SU-DHL-6 (cell line): ENCODE measurements around the gene GAREM1.

Experiments used
- H2AFZ ChIP-seq: fragments of 200-600 bp; sonication (generic); 2 replicates; pipeline ENCODE4 v1.6.1; 2014; ENCODE audit warnings: low read depth, mild to moderate bottlenecking, moderate library complexity, mixed read lengths, antibody characterized with exemption, low read length; ENCODE audit not compliant: severe bottlenecking
- H3F3A ChIP-seq: fragments of 200-600 bp; shearing (Covaris generic); 2 replicates; pipeline ENCODE4 v1.6.0; 2016; ENCODE audit warnings: antibody characterized with exemption, mild to moderate bottlenecking; ENCODE audit not compliant: insufficient read depth
- H3K27ac ChIP-seq: fragments of 200-600 bp; sonication (generic); 2 replicates; pipeline ENCODE4 v1.5.1; 2016; ENCODE audit warnings: low read depth, mild to moderate bottlenecking, low read length, moderate library complexity, mixed read lengths
- H3K27me3 ChIP-seq: fragments of 200-600 bp; sonication (generic), shearing (Covaris generic); 2 replicates; pipeline ENCODE4 v1.6.0; 2014; ENCODE audit warnings: mild to moderate bottlenecking, low read length
- H3K36me3 ChIP-seq: fragments of 200-600 bp; sonication (generic); 2 replicates; pipeline ENCODE4 v1.6.1; 2014; ENCODE audit warnings: mild to moderate bottlenecking, low read length, mixed read lengths
- H3K4me2 ChIP-seq: fragments of 300-600, 200-600 bp; shearing (Covaris generic), sonication (generic); 2 replicates; pipeline ENCODE4 v1.6.0; 2014; ENCODE audit warnings: low read length, low read depth, mild to moderate bottlenecking; ENCODE audit not compliant: poor library complexity, severe bottlenecking
- H3K4me3 ChIP-seq: fragments of 200-600 bp; sonication (generic); 2 replicates; pipeline ENCODE4 v1.5.1; 2014; ENCODE audit warnings: antibody characterized with exemption, low read length, mild to moderate bottlenecking, mixed read lengths; ENCODE audit not compliant: insufficient read depth, poor library complexity, severe bottlenecking
- H3K79me2 ChIP-seq: fragments of 200-600 bp; sonication (generic); 2 replicates; pipeline ENCODE4 v1.6.1; 2014; ENCODE audit warnings: mild to moderate bottlenecking, low read length, moderate library complexity; ENCODE audit not compliant: insufficient read depth
- H3K9ac ChIP-seq: fragments of 200-600 bp; sonication (generic); 2 replicates; pipeline ENCODE4 v1.7.0; 2014; ENCODE audit warnings: mild to moderate bottlenecking, low read length
- H3K9me2 ChIP-seq: fragments of 200-600 bp; sonication (generic); replicated peaks from 2 replicates; pipeline ENCODE4 v1.6.1; 2014; ENCODE audit warnings: low read length; ENCODE audit not compliant: insufficient read depth
- H3K9me3 ChIP-seq: fragments of 200-600 bp; sonication (generic); 2 replicates; pipeline ENCODE4 v1.6.1; 2014; ENCODE audit warnings: low read length, mixed read lengths; ENCODE audit not compliant: insufficient read depth
- H4K20me1 ChIP-seq: fragments of 200-600 bp; sonication (generic); 2 replicates; pipeline ENCODE4 v1.6.1; 2014; ENCODE audit warnings: low read depth, mild to moderate bottlenecking, antibody characterized with exemption, low read length, moderate library complexity, mixed read lengths
- EZH2phosphoT487 ChIP-seq: fragments of 200-600 bp; sonication (generic), shearing (Covaris generic); conservative IDR thresholded peaks from 2 replicates; pipeline ENCODE4 v1.6.1; 2018; ENCODE audit warnings: mild to moderate bottlenecking, antibody characterized with exemption, low read length, moderate library complexity, mixed read lengths
- TF ChIP-seq, protein P1 (sequence below): fragments of 200-600 bp; sonication (generic); IDR thresholded peaks from one replicate; pipeline ENCODE4 v1.5.1; 2017; ENCODE audit warnings: antibody characterized with exemption, mild to moderate bottlenecking, low read length, moderate library complexity; ENCODE audit not compliant: insufficient read depth, poor library complexity, severe bottlenecking

The GAREM1 gene

GRCh38 chr18:32284284-32284683, 186.4 kb downstream of the GAREM1 start:
- Histone ChIP-seq H3K36me3 (no peaks in the 10 kb centered on the region), H3K27me3 (no peaks in the 10 kb centered on the region), H3K4me3 (no peak overlapping the region), H3K79me2 (no peaks in the 10 kb centered on the region), H3K9me3 (no peaks in the 10 kb centered on the region), H3F3A (no peaks in the 10 kb centered on the region), H3K27ac (no peak overlapping the region), H3K4me2 (no peak overlapping the region), H2AFZ (no peak overlapping the region), H3K9me2 (no peaks in the 10 kb centered on the region), H4K20me1 (no peaks in the 10 kb centered on the region), H3K9ac (no peak overlapping the region)
- TF ChIP-seq EZH2phosphoT487 = no peak
- TF ChIP-seq, protein P1, sequence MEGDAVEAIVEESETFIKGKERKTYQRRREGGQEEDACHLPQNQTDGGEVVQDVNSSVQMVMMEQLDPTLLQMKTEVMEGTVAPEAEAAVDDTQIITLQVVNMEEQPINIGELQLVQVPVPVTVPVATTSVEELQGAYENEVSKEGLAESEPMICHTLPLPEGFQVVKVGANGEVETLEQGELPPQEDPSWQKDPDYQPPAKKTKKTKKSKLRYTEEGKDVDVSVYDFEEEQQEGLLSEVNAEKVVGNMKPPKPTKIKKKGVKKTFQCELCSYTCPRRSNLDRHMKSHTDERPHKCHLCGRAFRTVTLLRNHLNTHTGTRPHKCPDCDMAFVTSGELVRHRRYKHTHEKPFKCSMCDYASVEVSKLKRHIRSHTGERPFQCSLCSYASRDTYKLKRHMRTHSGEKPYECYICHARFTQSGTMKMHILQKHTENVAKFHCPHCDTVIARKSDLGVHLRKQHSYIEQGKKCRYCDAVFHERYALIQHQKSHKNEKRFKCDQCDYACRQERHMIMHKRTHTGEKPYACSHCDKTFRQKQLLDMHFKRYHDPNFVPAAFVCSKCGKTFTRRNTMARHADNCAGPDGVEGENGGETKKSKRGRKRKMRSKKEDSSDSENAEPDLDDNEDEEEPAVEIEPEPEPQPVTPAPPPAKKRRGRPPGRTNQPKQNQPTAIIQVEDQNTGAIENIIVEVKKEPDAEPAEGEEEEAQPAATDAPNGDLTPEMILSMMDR = no peak

DNA sequence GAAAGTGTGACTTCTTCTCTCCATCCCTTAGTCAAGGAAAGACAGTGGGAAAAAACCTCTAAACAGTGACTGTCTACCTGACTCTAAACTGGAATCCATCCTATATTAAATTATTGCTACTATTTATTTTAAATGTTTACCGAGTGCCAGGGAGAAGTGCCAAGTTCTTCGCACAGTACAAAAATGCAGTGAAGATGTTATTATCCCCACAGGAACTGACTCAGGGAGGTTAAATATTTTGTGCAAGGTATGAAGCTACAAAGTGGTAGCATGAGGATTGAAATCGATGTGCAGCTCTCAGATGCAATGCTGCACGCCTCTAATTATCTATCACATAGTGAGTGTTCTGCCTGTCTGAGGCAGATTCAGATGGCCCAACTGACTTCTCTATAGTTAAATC, 189.8 kb downstream of the GAREM1 start:
- no peaks in the 10 kb centered on the region for H3K9me2 ChIP-seq
- no peaks in the 10 kb centered on the region for H3F3A ChIP-seq
- TF ChIP-seq, protein P1 = no peak
- no peak for TF ChIP-seq EZH2phosphoT487
- H3K4me3 ChIP-seq = no peak overlapping the region
- H3K9me3 ChIP-seq = no peaks in the 10 kb centered on the region
- no peaks in the 10 kb centered on the region for H3K79me2 ChIP-seq
- H3K27me3 ChIP-seq = no peaks in the 10 kb centered on the region
- H3K36me3 ChIP-seq = no peaks in the 10 kb centered on the region
- H3K4me2 ChIP-seq = no peak overlapping the region
- no peak overlapping the region for H3K27ac ChIP-seq
- H2AFZ ChIP-seq = no peak overlapping the region
- no peak overlapping the region for H3K9ac ChIP-seq
- no peaks in the 10 kb centered on the region for H4K20me1 ChIP-seq

DNA sequence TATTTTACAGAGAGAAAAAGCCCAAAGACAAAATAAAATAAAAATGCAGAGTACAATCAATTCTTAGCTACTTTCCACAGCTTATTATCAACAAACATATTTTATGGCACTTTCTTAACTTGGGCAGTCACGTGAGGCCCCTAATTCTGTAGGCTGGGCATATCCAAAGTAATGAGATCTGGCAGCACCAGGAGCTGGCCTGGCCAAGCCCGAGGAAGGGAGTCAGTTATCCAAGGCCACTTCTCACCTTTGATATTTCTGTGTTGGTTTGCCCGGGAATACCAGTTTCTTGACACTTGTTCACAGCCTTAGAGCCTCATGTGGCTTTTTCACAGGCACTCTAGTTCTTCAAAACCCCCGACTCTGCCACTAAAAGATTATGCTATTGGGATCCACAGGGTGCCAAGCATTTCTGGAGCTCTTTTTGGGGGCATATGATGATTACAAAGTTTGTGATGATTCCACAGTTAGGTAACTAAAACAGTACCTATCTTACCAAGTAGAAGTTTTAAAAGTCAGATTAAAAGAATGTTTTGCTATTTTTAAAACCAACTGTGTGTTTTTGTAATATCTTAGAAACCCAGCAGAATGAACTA, 190.4 kb downstream of the GAREM1 start:
- H4K20me1 ChIP-seq = no peaks in the 10 kb centered on the region
- H2AFZ ChIP-seq = no peak overlapping the region
- TF ChIP-seq, protein P1 = no peak
- no peak for TF ChIP-seq EZH2phosphoT487
- H3K4me3 ChIP-seq = no peak overlapping the region
- H3K27me3 ChIP-seq = no peaks in the 10 kb centered on the region
- H3K9ac ChIP-seq = no peak overlapping the region
- H3K79me2 ChIP-seq = no peaks in the 10 kb centered on the region
- no peak overlapping the region for H3K4me2 ChIP-seq
- H3K9me3 ChIP-seq = no peaks in the 10 kb centered on the region
- no peak overlapping the region for H3K27ac ChIP-seq
- H3K9me2 ChIP-seq = no peaks in the 10 kb centered on the region
- H3F3A ChIP-seq = no peaks in the 10 kb centered on the region
- H3K36me3 ChIP-seq = no peaks in the 10 kb centered on the region
